T-helper 9 cell (primary cell): ENCODE data around the gene KRT85.

Experiments used
- DNase-seq: peaks from one replicate; pipeline ENCODE4 v3.0.0-alpha.2; 2020

KRT85 gene

DNA sequence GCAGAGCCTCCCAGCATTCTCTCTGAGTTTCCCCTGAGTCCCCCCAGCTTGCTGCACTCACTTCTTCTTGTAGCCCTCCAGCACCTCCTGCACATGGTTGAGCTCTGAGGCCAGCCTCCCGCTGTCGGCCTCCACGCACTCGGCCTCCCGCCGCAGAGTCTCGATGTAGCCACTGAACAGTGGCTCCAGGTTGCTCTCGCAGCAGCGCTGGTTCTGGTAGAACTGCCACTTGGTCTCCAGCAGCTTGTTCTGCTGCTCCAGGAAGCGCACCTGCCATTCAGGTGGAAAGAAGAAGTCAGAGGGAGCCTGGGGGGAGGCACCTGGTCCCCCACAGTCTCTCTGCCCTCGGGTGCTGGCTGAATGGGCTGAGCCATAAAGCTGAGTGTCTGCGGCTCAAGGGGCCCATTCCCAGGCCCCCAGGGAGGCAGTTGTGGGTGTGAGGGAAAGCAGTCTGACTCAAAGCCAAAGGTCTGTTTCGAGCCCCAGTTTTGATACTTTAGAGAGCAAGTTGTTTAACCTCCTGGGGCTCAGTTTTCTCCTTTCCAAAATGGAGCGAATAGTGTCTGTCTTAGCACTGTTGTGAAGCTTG, 2.3 kb downstream of the KRT85 start:
- DNase-seq = no peak

- DNase-seq = no peak
These were observed 3.2 kb downstream of the KRT85 start for GRCh38 chr12:52364061-52364460.

GRCh38 chr12:52363111-52363679, 4.1 kb downstream of the KRT85 start:
- DNase-seq = no peak

GRCh38 chr12:52362118-52362726, 5.1 kb downstream of the KRT85 start:
- DNase-seq = no peak

GRCh38 chr12:52361553-52361952, 5.7 kb downstream of the KRT85 start:
- no peak for DNase-seq

DNA sequence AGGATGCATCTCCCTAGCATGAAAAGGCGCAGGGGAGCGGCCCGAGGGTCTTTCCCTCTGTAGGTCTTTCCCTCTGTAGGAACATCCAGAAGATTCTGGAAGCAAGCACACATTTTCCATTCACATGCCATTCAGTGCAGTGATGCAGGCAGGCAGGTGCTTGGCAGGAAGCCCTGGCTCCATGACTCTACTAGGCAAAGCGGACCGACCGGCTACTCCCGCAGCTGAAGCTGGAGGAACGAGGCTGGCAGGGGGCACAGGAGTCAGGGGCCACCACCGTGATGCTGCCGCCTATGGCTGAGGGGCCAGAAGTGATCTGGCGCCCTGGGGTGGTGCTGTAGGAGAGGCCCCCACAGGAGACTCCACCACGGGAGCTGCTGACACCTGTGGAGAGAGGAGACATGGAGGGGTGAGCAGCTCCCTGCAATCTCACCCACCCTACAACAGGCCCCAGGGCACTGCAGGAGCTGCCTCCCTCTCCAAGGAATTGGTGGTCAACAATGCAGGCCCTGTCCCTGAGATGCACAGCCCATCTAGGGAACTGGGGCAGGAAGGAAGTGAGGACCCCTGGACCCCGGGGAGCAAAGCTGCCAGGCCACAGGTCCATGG, 6.5 kb downstream of the KRT85 start:
- no peak for DNase-seq

GRCh38 chr12:52360106-52360662, 7.1 kb downstream of the KRT85 start:
- no peak for DNase-seq

- no peak for DNase-seq
These were observed 7.6 kb downstream of the KRT85 start for GRCh38 chr12:52359621-52360061.

DNA sequence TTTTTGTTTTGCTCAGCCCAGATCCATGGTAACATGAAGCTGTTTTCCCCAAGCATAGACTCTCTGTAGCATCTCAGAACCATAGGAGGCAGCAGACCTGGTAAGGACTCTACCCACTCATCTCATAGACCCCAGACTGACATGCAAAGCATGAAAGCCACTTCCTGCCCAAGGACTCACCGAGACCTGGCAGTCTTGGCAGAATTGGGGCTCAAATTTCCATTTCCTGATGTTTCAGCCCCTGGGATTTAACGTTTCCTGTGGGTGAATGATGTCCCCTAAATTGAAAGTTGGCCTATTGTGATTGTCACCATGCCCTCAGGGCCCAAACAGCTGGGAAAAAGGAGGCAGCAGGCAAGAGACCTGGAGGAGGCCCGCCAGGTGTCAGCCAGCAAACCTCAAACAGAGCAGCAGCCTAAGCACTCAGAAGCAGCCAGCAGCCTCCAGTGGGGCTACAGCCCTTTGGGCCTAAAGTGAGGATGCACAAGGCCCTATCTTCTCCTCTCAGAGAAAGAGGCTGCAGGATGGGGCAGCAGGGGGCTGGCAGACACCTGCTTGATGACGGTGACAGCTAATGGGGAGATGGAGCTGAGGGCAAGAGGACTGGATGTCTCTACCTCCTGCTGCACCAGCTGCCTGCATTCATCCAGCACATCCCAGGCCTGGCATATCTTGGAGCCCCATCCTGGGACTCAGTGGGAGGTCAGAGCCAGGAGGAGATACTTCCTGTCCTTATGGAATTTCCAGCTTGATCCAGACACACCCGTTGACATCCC, 8.5 kb downstream of the KRT85 start:
- no peak for DNase-seq

DNA sequence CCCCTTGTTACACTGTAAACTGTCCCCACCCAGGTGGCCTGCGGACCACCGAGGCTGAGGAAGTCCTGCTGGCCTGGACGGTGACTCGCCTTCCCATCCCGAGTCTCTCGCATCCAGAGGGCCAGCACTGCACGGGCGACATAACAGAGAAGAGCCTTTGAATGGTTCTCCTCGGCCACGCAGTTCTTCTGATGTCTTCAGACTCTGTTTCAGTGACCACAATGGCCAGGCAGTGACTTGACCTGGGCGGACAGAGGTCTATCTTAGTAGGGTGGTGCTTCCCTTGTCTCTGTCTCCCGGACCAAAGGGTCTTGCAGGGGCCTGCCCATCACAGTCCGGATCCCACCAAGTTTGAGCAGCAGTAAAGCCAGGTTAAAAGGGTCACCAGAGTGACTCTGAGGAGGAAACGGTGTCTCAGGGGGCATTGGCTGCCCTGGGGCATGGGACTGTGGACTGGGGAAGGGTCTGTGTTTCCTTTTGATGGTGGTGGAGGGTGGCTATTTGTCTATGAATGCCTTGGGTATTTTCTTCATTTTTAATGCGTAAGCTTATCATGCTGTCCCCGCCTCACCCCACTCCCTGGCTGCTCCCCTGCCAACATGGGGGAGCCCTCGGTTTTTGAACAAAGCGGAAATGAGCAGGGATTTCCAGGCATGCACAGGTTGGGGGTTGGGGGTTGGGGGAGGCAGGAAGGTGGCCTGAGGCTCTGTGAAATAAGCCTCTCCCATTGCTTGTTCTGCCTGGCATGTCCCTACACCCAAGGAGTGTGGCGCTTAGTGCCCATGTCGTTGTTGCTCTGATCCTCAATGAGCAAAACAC, 10.3 kb downstream of the KRT85 start:
- DNase-seq = no peak

GRCh38 chr12:52356031-52356761, 11.1 kb downstream of the KRT85 start:
- DNase-seq = no peak

DNA sequence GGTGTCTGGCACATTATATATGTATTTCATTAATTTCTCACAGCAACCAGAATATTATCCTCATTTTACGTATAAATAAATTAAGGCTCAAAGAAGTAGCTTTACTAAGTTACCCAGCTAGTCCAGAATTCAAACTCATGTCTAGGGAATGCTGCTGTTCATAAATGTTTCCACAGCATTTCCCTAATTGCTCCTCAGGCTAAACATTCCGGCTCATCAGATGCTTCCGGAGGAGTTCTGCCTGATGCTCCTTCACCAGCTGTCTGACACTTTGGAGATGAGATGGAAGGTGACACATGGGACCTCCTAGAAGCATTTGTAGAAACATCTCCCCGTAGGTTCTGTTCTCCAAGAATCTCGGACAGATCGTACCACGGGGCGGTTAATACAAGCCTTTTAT, 12.1 kb downstream of the KRT85 start:
- no peak for DNase-seq

GRCh38 chr12:52354200-52354599, 13.1 kb downstream of the KRT85 start:
- DNase-seq = no peak

GRCh38 chr12:52353766-52354165, 13.5 kb downstream of the KRT85 start:
- DNase-seq = no peak

DNA sequence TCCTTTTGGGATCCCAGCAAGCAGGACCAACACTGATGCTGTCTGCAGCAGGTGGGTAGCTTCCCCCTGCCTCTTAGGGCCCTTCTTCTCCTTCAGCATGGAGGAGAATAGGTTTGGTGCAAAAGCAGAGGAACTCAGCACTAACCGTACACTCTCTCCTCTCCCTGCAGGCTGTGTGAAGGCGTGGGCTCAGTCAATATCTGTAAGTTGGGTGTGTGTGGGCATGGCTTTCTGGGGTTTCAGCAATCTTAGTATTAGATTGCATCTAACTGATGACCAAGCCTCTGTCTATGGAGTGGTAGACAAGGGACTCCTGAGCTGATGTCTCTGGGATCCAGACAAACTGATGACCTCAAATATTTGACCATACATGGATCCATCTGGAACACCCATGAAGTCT, 14.3 kb downstream of the KRT85 start:
- no peak for DNase-seq

DNA sequence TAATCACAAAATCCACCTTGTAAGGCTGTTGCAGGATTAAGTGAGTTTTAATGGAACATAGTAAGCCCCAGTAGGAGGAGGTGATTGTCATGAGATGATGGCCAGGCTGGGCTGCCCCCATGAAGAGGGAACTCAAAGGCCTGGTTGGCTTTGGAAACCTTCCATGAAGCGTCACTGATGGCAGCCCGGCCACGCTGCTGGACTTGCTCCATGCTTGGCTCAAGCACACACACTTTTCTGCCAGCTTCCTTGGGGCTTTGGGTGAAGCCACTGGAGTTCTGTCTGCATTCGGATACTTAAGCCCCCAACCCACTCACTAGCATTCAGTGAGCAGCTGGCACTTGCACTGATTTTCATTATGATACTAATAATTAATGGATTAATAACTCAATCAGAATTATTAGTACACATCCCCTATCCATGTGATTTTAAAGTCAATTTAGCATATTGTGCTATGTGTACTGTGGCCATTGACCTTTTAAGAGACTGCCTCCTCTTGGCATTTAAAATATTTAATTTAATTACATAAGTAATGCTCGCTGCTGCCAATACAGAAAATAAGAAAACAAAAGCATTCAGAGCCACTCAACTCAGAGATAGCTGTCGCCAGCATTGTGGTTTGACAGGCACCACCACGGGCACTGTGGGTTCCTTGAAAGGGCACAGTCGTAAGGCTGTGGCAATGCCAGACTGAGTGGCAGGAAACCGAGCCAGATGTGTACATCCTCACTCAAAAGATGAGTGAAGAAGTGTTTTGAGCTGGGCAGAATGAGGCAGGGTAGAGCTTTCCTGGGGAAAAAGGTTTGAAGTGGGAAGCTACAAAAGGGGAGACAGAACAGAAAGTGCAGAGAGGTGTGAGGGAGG, 15.9 kb downstream of the KRT85 start:
- peak; percentile 38 for DNase-seq

GRCh38 chr12:52350786-52351185, 16.5 kb downstream of the KRT85 start:
- no peak for DNase-seq

- no peak for DNase-seq
These were observed 17.2 kb downstream of the KRT85 start for GRCh38 chr12:52350021-52350620.

- DNase-seq = no peak
These were observed 18.1 kb downstream of the KRT85 start for GRCh38 chr12:52349196-52349595.
